Endodermal cell (in vitro differentiated cells): Measurements from ENCODE around the gene IQCH. TPM values are rescaled to one million over a fixed set of nuclear protein-coding genes. Genes with fewer than 3 reads are reported as not detected.

Source experiments
- DNase-seq: peaks from one replicate; pipeline ENCODE4 v3.0.0-alpha.2; 2017
- H3K27ac ChIP-seq: 2 replicates; pipeline ENCODE4 v1.5.1; 2013; ENCODE audit warnings: mild to moderate bottlenecking, low read depth, low read length, moderate library complexity
- H3K27me3 ChIP-seq: 2 replicates; pipeline ENCODE4 v1.6.1; 2013; ENCODE audit warnings: mild to moderate bottlenecking, low read length, moderate library complexity; ENCODE audit not compliant: insufficient read depth, control insufficient read depth, poor library complexity, severe bottlenecking
- H3K36me3 ChIP-seq: 2 replicates; pipeline ENCODE4 v1.7.0; 2013; ENCODE audit warnings: mild to moderate bottlenecking, low read length, moderate library complexity; ENCODE audit not compliant: control insufficient read depth, insufficient read depth
- H3K4me1 ChIP-seq: one replicate; pipeline ENCODE4 v1.7.0; 2013; ENCODE audit warnings: low read length; ENCODE audit not compliant: control insufficient read depth, insufficient read depth
- H3K4me3 ChIP-seq: 2 replicates; pipeline ENCODE4 v1.5.1; 2013; ENCODE audit warnings: mild to moderate bottlenecking, low read length, moderate library complexity
- H3K9ac ChIP-seq: 2 replicates; pipeline ENCODE4 v1.6.1; 2013; ENCODE audit warnings: mild to moderate bottlenecking, low read length, moderate library complexity; ENCODE audit not compliant: poor library complexity, severe bottlenecking; ENCODE audit errors: extremely low read depth
- H3K9me3 ChIP-seq: 2 replicates; pipeline ENCODE4 v1.6.1; 2013; ENCODE audit warnings: mild to moderate bottlenecking, low read length, moderate library complexity; ENCODE audit not compliant: control insufficient read depth
- H3K27ac Mint-ChIP-seq: 2 replicates; pipeline ENCODE4 v1.8.0; 2020; ENCODE audit warnings: mixed read lengths
- H3K27me3 Mint-ChIP-seq: 2 replicates; pipeline ENCODE4 v1.8.0; 2021; ENCODE audit warnings: mild to moderate bottlenecking, mixed read lengths; ENCODE audit not compliant: insufficient read depth
- H3K36me3 Mint-ChIP-seq: 2 replicates; pipeline ENCODE4 v1.8.0; 2020; ENCODE audit warnings: low read depth, mixed read lengths
- H3K4me1 Mint-ChIP-seq: 2 replicates; pipeline ENCODE4 v1.8.0; 2020; ENCODE audit warnings: mixed read lengths
- H3K4me3 Mint-ChIP-seq: 2 replicates; pipeline ENCODE4 v1.8.0; 2020; ENCODE audit warnings: mild to moderate bottlenecking, moderate library complexity, mixed read lengths
- H3K9me3 Mint-ChIP-seq: 2 replicates; pipeline ENCODE4 v1.8.0; 2020; ENCODE audit warnings: mild to moderate bottlenecking, mixed read lengths
- CTCF ChIP-seq: fragments of 200-600 bp; sonication (generic); conservative IDR thresholded peaks from 2 replicates; pipeline ENCODE4 v1.5.0; 2021; ENCODE audit warnings: antibody characterized with exemption, mild to moderate bottlenecking
- WGBS, 2 experiments: methylation state at CpG; one replicate each; pipeline versions ENCODE4 v1.1.5 to v1.1.7; 2013; ENCODE audit warnings: missing lambda C conversion rate in 2 of 2, mixed read lengths in 1 of 2; ENCODE audit not compliant: insufficient coverage in 1 of 2, insufficient read length in 1 of 2; 5-methylcytosine and 5-hydroxymethylcytosine counted together
- total RNA-seq, 2 donors: library from RNA; stranded (reverse); fragmentation: NEBNext Ultra II Directional in 1 of 2; extraction: Animal tissue kit (Norgen Biotek cat#: 25700) in 1 of 2; gene quantifications; 2 replicates in 1 of 2; 3 replicates in 1 of 2; pipeline ENCODE4 v1.2.1, GENCODE V29; 2021

Gene IQCH
- total RNA-seq, 2 donors from 2014 or later = 6.2 to 12.8 TPM

GRCh38 chr15:67386947-67387346, 132.4 kb downstream of the IQCH start:
- Mint-ChIP-seq H3K4me1 (peaks cover 4% of the 10 kb centered on the region), H3K9me3 (no peaks in the 10 kb centered on the region), H3K27me3 (no peaks in the 10 kb centered on the region), H3K27ac (no peak overlapping the region), H3K36me3 (no peaks in the 10 kb centered on the region), H3K4me3 (no peak overlapping the region)
- Histone ChIP-seq H3K36me3 (no peaks in the 10 kb centered on the region), H3K4me3 (no peak overlapping the region), H3K9ac (no peak overlapping the region), H3K27ac (no peak overlapping the region), H3K4me1 (no peaks in the 10 kb centered on the region), H3K9me3 (no peaks in the 10 kb centered on the region), H3K27me3 (peaks cover 10% of the 10 kb centered on the region)
- no peak for DNase-seq
- 92 to 100% methylated on average over 2 of the region's 2 CpGs for WGBS, 2 experiments
- TF ChIP-seq CTCF = no peak

DNA sequence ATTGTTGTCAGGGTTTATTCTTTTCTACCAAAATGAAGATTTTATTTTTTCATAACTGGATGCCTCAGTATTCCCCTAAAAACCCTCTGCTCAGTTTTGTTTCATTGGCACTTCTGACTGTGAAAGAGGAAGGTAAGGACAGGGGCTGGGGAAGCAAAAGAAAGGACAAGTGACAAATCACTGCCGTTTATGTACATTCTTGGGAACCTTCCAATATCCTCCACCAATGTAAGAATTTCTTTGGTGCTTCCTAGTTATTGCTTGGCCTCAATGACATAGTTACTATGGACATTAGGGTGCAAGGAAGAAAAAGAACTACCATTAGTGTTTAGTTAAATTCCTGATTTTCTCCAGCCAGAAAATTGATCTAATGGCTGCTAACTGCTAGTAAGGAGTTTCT, 135.4 kb downstream of the IQCH start:
- Mint-ChIP-seq H3K27ac (no peak overlapping the region), H3K36me3 (no peaks in the 10 kb centered on the region), H3K27me3 (no peaks in the 10 kb centered on the region), H3K9me3 (no peaks in the 10 kb centered on the region), H3K4me1 (no peaks in the 10 kb centered on the region), H3K4me3 (no peak overlapping the region)
- Histone ChIP-seq H3K4me1 (no peaks in the 10 kb centered on the region), H3K36me3 (no peaks in the 10 kb centered on the region), H3K27me3 (no peaks in the 10 kb centered on the region), H3K4me3 (no peak overlapping the region), H3K9me3 (no peaks in the 10 kb centered on the region), H3K27ac (no peak overlapping the region), H3K9ac (no peak overlapping the region)
- no peak for TF ChIP-seq CTCF
- WGBS, 2 experiments = 92% methylated on average over 1 of the region's 1 CpG; no CpG with 5 or more reads in 1 of the 2 experiments
- no peak for DNase-seq

- Histone ChIP-seq H3K27ac (no peak overlapping the region), H3K36me3 (no peaks in the 10 kb centered on the region), H3K9ac (no peak overlapping the region), H3K4me3 (no peak overlapping the region), H3K4me1 (no peaks in the 10 kb centered on the region), H3K9me3 (no peaks in the 10 kb centered on the region), H3K27me3 (no peaks in the 10 kb centered on the region)
- H3K4me3 Mint-ChIP-seq = no peak overlapping the region
- DNase-seq = no peak
- H3K27me3 Mint-ChIP-seq = peaks cover 1% of the 10 kb centered on the region
- H3K4me1 Mint-ChIP-seq = peaks cover 10% of the 10 kb centered on the region
- H3K9me3 Mint-ChIP-seq = no peaks in the 10 kb centered on the region
- no peaks in the 10 kb centered on the region for H3K36me3 Mint-ChIP-seq
- no peak overlapping the region for H3K27ac Mint-ChIP-seq
- WGBS, 2 experiments = 80 to 89% methylated on average over 4 to 9 of the region's 9 CpGs
- no peak for TF ChIP-seq CTCF
Observed at GRCh38 chr15:67394873-67395639, 140.5 kb downstream of the IQCH start.
